ENCODE results near the gene SPATA1. TPM values are rescaled to one million over a fixed set of nuclear protein-coding genes. Genes with fewer than 3 reads are reported as not detected.

SPATA1 gene
- total RNA-seq, 1 donor from 2014 or later, result 2.5 TPM

DNA sequence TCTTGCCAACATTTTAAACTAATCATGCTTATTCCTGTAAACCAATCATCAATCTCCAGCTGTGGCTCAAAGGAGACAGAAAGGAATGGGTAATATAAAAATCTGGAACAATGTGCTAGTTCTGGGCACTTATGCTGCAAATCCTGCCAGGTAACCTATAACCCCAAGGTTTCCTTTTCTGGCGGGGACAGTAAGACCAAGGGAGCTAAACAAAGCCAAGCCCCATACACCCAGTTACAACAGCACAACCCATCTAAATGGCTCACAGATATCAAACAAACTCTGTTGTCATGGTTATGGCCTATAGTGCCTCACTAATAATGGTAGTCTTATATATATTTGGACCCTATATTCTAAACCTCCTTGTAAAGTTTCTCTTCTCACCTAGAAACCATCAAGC, 104.9 kb downstream of the SPATA1 start:
- H3K4me3 ChIP-seq, result no peak overlapping the region
- peak overlapping the region; percentile 4 for H2AFZ ChIP-seq (replicated peaks)
- H3K27me3 ChIP-seq, result no peaks in the 10 kb centered on the region
- peaks cover 20% of the 10 kb centered on the region for H3K4me1 ChIP-seq
- peaks cover 8% of the 10 kb centered on the region for H3K4me1 Mint-ChIP-seq
- H3K9me3 ChIP-seq (ENCODE audit: low read depth), result peaks cover 33% of the 10 kb centered on the region
- H3K9ac ChIP-seq, result no peak overlapping the region
- H3K79me2 ChIP-seq (ENCODE audit: low read depth), result no peaks in the 10 kb centered on the region
- H3K36me3 Mint-ChIP-seq, result peaks cover 3% of the 10 kb centered on the region
- H3K27ac Mint-ChIP-seq, result peak overlapping the region; percentile 90
- H3F3A ChIP-seq (ENCODE audit: low read depth), result peaks cover 34% of the 10 kb centered on the region
- H3K27ac ChIP-seq, result peak overlapping the region; percentile 99
- H3K27me3 Mint-ChIP-seq (ENCODE audit: insufficient read depth, low read depth), result no peaks in the 10 kb centered on the region
- H4K20me1 ChIP-seq (ENCODE audit: low read depth), result no peaks in the 10 kb centered on the region
- no peak for TF ChIP-seq EZH2phosphoT487 (IDR thresholded peaks at IDR 0.05)
- no peak for TF ChIP-seq EZH2 (IDR thresholded peaks at IDR 0.05)
- TF ChIP-seq, protein P1, sequence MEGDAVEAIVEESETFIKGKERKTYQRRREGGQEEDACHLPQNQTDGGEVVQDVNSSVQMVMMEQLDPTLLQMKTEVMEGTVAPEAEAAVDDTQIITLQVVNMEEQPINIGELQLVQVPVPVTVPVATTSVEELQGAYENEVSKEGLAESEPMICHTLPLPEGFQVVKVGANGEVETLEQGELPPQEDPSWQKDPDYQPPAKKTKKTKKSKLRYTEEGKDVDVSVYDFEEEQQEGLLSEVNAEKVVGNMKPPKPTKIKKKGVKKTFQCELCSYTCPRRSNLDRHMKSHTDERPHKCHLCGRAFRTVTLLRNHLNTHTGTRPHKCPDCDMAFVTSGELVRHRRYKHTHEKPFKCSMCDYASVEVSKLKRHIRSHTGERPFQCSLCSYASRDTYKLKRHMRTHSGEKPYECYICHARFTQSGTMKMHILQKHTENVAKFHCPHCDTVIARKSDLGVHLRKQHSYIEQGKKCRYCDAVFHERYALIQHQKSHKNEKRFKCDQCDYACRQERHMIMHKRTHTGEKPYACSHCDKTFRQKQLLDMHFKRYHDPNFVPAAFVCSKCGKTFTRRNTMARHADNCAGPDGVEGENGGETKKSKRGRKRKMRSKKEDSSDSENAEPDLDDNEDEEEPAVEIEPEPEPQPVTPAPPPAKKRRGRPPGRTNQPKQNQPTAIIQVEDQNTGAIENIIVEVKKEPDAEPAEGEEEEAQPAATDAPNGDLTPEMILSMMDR (IDR thresholded peaks at IDR 0.05), result no peak
- DNase-seq (ENCODE audit: low spot score), result no peak
- peaks cover 17% of the 10 kb centered on the region for H3K36me3 ChIP-seq
- peak overlapping the region; percentile 57 for H3K4me2 ChIP-seq
- peaks cover 42% of the 10 kb centered on the region for H3K9me3 Mint-ChIP-seq
- no peak overlapping the region for H3K4me3 Mint-ChIP-seq

DNA sequence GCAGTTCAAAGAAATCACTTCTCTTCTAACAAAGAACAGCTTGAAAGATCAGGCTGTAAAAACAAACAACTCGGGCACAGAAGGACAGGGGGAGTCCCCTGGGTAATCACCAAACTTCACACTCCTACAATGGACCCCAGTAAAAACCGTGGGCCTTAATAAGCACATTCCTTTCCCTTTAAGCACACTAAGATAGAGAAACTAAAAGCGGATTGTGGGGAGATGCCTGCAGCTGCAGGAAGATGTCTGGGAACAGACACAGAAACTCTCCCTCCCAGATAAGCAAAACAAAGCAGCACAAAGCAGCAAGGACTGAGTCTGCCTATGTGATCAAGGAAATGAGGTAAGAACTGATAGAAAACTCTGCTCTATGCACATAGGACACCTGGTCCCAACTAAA, 105.6 kb downstream of the SPATA1 start:
- peaks cover 35% of the 10 kb centered on the region for H3K9me3 Mint-ChIP-seq
- Histone ChIP-seq H4K20me1 (ENCODE audit: low read depth) (no peaks in the 10 kb centered on the region), H3K4me1 (peaks cover 20% of the 10 kb centered on the region), H2AFZ (replicated peaks) (peak overlapping the region; percentile 4), H3K4me2 (no peak overlapping the region), H3K27ac (peak overlapping the region; percentile 99), H3K36me3 (peaks cover 17% of the 10 kb centered on the region), H3K27me3 (no peaks in the 10 kb centered on the region), H3F3A (ENCODE audit: low read depth) (peaks cover 34% of the 10 kb centered on the region), H3K9me3 (ENCODE audit: low read depth) (peaks cover 33% of the 10 kb centered on the region), H3K79me2 (ENCODE audit: low read depth) (no peaks in the 10 kb centered on the region), H3K4me3 (no peak overlapping the region), H3K9ac (no peak overlapping the region)
- H3K27ac Mint-ChIP-seq, result peak overlapping the region; percentile 90
- peaks cover 8% of the 10 kb centered on the region for H3K4me1 Mint-ChIP-seq
- TF ChIP-seq EZH2phosphoT487 (IDR thresholded peaks at IDR 0.05), result no peak
- peak; percentile 85 for DNase-seq (ENCODE audit: low spot score)
- no peaks in the 10 kb centered on the region for H3K27me3 Mint-ChIP-seq (ENCODE audit: insufficient read depth, low read depth)
- no peak overlapping the region for H3K4me3 Mint-ChIP-seq
- peaks cover 3% of the 10 kb centered on the region for H3K36me3 Mint-ChIP-seq

DNA sequence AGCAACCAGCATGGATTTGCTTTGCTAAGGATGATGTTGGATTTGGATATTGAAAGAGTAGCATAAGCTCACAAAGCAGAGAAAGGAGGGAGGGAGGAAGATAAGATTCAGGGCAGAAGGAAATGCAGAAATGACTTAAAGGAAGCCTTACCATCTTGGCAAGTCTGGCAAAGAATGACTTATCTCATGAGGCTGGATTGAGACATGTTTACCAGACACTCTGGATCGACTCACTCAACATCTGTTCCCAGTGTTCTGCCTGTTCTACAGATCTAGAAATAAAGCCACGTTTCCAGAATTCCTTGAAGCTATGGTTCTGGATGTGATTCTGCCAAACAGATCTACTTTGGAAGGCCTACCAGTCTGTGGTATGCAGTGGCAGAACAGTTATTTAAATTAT, 106.8 kb downstream of the SPATA1 start:
- H3K4me1 Mint-ChIP-seq, result peaks cover 8% of the 10 kb centered on the region
- Histone ChIP-seq H3K4me3 (no peak overlapping the region), H3K9ac (no peak overlapping the region), H3F3A (ENCODE audit: low read depth) (peaks cover 34% of the 10 kb centered on the region), H3K36me3 (peaks cover 17% of the 10 kb centered on the region), H3K27ac (peak overlapping the region; percentile 99), H2AFZ (replicated peaks) (no peak overlapping the region), H3K27me3 (no peaks in the 10 kb centered on the region), H3K9me3 (ENCODE audit: low read depth) (peaks cover 23% of the 10 kb centered on the region), H3K4me2 (peak overlapping the region; percentile 29), H3K79me2 (ENCODE audit: low read depth) (no peaks in the 10 kb centered on the region), H3K4me1 (peaks cover 20% of the 10 kb centered on the region), H4K20me1 (ENCODE audit: low read depth) (no peaks in the 10 kb centered on the region)
- no peaks in the 10 kb centered on the region for H3K27me3 Mint-ChIP-seq (ENCODE audit: insufficient read depth, low read depth)
- TF ChIP-seq EZH2phosphoT487 (IDR thresholded peaks at IDR 0.05) (no peak), EZH2 (IDR thresholded peaks at IDR 0.05) (no peak)
- no peak overlapping the region for H3K27ac Mint-ChIP-seq
- DNase-seq (ENCODE audit: low spot score), result no peak
- peaks cover 35% of the 10 kb centered on the region for H3K9me3 Mint-ChIP-seq
- peaks cover 3% of the 10 kb centered on the region for H3K36me3 Mint-ChIP-seq
- H3K4me3 Mint-ChIP-seq, result no peak overlapping the region

DNA sequence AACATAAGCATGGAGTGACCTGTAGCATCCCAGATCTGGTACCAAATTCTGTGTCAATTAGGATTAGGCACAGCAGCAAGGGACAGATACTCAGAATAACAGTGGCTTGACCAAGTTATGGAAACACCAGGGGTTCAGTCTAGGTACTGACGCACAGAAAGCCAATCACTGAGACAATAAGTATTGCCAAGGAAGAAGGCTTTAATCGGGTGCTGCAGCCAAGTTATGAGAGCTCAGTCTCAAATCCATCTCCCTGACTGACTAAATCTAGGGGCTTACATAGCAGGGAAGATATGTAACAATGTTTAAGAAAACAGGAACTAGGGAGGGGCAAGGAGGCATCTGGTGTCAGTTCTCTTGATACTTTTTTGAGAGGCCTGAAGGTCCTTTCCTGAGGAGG, 107.7 kb downstream of the SPATA1 start:
- H3K9me3 Mint-ChIP-seq, result peaks cover 35% of the 10 kb centered on the region
- Histone ChIP-seq H3K4me2 (no peak overlapping the region), H3K27ac (no peak overlapping the region), H4K20me1 (ENCODE audit: low read depth) (no peaks in the 10 kb centered on the region), H3K27me3 (no peaks in the 10 kb centered on the region), H2AFZ (replicated peaks) (no peak overlapping the region), H3K9ac (no peak overlapping the region), H3K9me3 (ENCODE audit: low read depth) (peaks cover 23% of the 10 kb centered on the region), H3K79me2 (ENCODE audit: low read depth) (no peaks in the 10 kb centered on the region), H3K4me3 (no peak overlapping the region), H3K4me1 (peaks cover 20% of the 10 kb centered on the region), H3K36me3 (peaks cover 17% of the 10 kb centered on the region), H3F3A (ENCODE audit: low read depth) (peaks cover 34% of the 10 kb centered on the region)
- no peak overlapping the region for H3K4me3 Mint-ChIP-seq
- H3K36me3 Mint-ChIP-seq, result peaks cover 3% of the 10 kb centered on the region
- TF ChIP-seq EZH2 (IDR thresholded peaks at IDR 0.05) (no peak), EZH2phosphoT487 (IDR thresholded peaks at IDR 0.05) (no peak)
- TF ChIP-seq, protein P1 (IDR thresholded peaks at IDR 0.05), result no peak
- DNase-seq (ENCODE audit: low spot score), result no peak
- H3K4me1 Mint-ChIP-seq, result peaks cover 8% of the 10 kb centered on the region
- no peaks in the 10 kb centered on the region for H3K27me3 Mint-ChIP-seq (ENCODE audit: insufficient read depth, low read depth)
- no peak overlapping the region for H3K27ac Mint-ChIP-seq

Measured in neural progenitor cell (in vitro differentiated cells).